ENCODE measurements around the gene ZNF292.

DNA sequence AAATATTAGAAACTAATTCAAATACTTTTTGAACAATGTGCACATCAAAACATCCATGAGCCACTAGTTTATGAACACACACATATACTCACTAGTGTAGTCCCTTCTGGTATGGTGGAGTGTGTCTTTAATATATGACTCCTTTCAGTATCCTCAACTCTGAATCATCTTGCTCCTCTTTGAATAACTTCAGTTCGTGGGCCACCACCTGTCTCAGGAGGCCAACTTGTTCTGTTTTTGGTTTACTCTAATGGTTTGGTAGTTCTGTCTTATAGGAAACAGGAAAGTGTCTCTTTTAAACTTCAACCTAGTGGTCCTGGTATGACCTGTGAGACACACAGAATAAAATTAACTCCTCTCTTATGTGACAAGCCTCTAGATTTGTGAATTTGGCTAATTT lies 55.6 kb downstream of the ZNF292 start:
- no peak for TF ChIP-seq CTCF (IDR thresholded peaks at IDR 0.05)
- no peak for TF ChIP-seq POLR2A (IDR thresholded peaks at IDR 0.05)

All from testis (tissue), 2 donors.